ENCODE results near the gene KRTAP5-1. TPM values are rescaled to one million over a fixed set of nuclear protein-coding genes. Genes with fewer than 3 reads are reported as not detected.

KRTAP5-1 gene
- polyA plus RNA-seq, 2 of the 4 experiments (the other 2 are of a cell fraction), result not detected

DNA sequence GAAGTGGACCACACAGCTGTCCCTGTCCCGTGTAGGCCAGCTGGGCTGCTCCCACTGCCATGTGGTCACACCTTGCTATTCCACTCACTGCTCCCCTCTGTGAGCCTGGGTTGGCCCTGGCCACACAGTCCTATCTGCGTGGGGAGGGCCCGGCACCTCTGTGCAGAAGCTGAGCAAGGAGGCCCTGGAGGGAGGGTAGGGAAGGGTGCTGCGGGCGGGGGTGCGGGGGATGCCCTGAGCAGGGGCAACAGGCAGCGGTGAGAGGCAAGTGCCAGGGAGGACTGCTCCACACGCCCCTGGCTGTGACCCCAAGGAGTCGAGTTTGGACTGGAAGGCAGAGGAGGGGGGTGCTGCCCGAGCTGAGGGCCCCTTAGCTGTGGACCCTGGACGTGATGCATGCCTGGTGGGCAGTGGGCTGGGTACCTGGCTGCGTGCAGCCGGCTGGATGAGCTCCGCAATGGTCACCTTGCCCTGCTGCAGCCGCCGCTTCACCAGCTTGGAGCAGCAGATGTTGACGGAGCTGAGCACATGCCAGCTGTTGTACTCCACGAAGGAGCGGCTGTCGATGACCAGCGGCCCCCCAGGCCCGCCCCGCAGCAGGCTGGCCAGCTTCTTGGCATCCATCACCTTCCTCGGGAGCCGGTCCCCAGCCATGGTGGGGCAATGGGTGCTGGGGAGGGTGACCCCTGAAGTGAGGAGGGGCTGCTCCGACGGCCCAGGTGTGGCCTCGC lies 19.7 kb downstream of the KRTAP5-1 start:
- Histone ChIP-seq H3K4me3 (no peak overlapping the region), H3K27ac (no peak overlapping the region; a peak in 1 of 6 replicates), H3K4me1 (peaks cover 32% of the 10 kb centered on the region), H3K9me3 (no peaks in the 10 kb centered on the region), H3K4me2 (peak overlapping the region; percentile 15; the same call in 1 of the 3 replicates)
- no peak for TF ChIP-seq POLR2AphosphoS2 (conservative IDR thresholded peaks at IDR 0.05; ENCODE audit: low read length)
- TF ChIP-seq, protein P1, sequence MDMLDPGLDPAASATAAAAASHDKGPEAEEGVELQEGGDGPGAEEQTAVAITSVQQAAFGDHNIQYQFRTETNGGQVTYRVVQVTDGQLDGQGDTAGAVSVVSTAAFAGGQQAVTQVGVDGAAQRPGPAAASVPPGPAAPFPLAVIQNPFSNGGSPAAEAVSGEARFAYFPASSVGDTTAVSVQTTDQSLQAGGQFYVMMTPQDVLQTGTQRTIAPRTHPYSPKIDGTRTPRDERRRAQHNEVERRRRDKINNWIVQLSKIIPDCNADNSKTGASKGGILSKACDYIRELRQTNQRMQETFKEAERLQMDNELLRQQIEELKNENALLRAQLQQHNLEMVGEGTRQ (IDR thresholded peaks at IDR 0.05), result no peak
- TF ChIP-seq SREBF2 (IDR thresholded peaks at IDR 0.05), result no peak
- no peak for TF ChIP-seq NR3C1 (IDR thresholded peaks at IDR 0.05)
- no peak for TF ChIP-seq POLR2A (IDR thresholded peaks at IDR 0.05; ENCODE audit: low read length)
- TF ChIP-seq, protein P2, sequence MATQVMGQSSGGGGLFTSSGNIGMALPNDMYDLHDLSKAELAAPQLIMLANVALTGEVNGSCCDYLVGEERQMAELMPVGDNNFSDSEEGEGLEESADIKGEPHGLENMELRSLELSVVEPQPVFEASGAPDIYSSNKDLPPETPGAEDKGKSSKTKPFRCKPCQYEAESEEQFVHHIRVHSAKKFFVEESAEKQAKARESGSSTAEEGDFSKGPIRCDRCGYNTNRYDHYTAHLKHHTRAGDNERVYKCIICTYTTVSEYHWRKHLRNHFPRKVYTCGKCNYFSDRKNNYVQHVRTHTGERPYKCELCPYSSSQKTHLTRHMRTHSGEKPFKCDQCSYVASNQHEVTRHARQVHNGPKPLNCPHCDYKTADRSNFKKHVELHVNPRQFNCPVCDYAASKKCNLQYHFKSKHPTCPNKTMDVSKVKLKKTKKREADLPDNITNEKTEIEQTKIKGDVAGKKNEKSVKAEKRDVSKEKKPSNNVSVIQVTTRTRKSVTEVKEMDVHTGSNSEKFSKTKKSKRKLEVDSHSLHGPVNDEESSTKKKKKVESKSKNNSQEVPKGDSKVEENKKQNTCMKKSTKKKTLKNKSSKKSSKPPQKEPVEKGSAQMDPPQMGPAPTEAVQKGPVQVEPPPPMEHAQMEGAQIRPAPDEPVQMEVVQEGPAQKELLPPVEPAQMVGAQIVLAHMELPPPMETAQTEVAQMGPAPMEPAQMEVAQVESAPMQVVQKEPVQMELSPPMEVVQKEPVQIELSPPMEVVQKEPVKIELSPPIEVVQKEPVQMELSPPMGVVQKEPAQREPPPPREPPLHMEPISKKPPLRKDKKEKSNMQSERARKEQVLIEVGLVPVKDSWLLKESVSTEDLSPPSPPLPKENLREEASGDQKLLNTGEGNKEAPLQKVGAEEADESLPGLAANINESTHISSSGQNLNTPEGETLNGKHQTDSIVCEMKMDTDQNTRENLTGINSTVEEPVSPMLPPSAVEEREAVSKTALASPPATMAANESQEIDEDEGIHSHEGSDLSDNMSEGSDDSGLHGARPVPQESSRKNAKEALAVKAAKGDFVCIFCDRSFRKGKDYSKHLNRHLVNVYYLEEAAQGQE (IDR thresholded peaks at IDR 0.05), result no peak
- TF ChIP-seq, protein P3, sequence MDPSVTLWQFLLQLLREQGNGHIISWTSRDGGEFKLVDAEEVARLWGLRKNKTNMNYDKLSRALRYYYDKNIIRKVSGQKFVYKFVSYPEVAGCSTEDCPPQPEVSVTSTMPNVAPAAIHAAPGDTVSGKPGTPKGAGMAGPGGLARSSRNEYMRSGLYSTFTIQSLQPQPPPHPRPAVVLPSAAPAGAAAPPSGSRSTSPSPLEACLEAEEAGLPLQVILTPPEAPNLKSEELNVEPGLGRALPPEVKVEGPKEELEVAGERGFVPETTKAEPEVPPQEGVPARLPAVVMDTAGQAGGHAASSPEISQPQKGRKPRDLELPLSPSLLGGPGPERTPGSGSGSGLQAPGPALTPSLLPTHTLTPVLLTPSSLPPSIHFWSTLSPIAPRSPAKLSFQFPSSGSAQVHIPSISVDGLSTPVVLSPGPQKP (IDR thresholded peaks at IDR 0.05; ENCODE audit: low read depth, low read length), result no peak
- TF ChIP-seq CBX2 (IDR thresholded peaks at IDR 0.05; ENCODE audit: borderline replicate concordance, low read depth), result no peak
- TF ChIP-seq, protein P4, sequence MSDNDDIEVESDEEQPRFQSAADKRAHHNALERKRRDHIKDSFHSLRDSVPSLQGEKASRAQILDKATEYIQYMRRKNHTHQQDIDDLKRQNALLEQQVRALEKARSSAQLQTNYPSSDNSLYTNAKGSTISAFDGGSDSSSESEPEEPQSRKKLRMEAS (IDR thresholded peaks at IDR 0.05), result no peak
- no peak for TF ChIP-seq CHD2 (IDR thresholded peaks at IDR 0.05; ENCODE audit: low read length, partially characterized antibody)
- no peak for TF ChIP-seq ESRRA (IDR thresholded peaks at IDR 0.05; ENCODE audit: borderline replicate concordance, low read length)
- no peak for TF ChIP-seq CEBPB (IDR thresholded peaks at IDR 0.05)
- TF ChIP-seq MAZ (IDR thresholded peaks at IDR 0.05; ENCODE audit: borderline replicate concordance, low read depth, low read length), result no peak
- no peak for TF ChIP-seq ZSCAN20 (CRISPR knock-in tag; IDR thresholded peaks at IDR 0.05)
- TF ChIP-seq NFE2L2 (conservative IDR thresholded peaks at IDR 0.05; ENCODE audit: low read length), result no peak
- 83% methylated on average over 24 of the region's 28 CpGs for WGBS (ENCODE audit: missing lambda C conversion rate)
- DNase-seq (ENCODE audit: low read depth in 1 of 2, low spot score in 1 of 2) (no peak), ATAC-seq (no peak), FAIRE-seq (no peak)
- CTCF ChIA-PET, result interaction anchor here (1.0 to 26.3 kb wide), 9 partner anchors 9 to 363 kb away, joined by 3 to 719 read pairs (median 3); no protein-coding TSS in a partner anchor
- POLR2A ChIA-PET, result no interaction called here

DNA sequence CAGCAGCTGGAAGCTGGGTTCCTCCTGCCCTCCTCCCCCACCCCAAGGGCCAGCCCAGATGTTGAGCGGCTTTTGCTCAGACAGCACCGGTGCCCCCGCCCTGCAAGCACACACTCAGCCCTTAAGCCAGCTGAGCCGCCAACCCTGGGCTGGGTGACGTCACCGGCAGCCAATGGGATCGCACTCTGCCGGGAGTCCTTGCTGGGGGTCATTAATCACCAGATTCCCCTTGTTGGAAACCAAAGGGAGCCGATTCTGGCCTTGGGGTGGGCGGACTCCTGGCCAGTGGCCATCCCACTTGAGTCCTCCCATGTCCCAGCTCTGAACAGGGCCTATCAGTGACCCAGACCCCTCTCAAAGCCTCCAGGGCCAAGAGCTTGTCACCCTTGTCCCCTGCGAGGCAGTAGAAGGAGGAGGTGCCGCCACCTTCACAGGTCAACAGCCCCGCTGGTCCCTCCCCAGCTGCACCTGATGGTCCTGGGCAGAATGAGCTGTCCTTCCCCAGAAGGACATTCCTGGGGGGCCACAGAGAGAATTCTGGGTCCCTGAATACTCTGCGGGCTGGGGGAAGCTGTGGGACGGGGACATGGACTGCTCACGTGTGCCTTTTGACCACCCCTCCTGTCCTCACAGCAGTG lies 20.4 kb downstream of the KRTAP5-1 start:
- WGBS (ENCODE audit: missing lambda C conversion rate), result 75% methylated on average over 6 of the region's 16 CpGs
- H3K4me2 ChIP-seq, result peak overlapping the region; percentile 15; the same call in 2 of the 3 replicates
- FAIRE-seq (no peak), DNase-seq (ENCODE audit: low read depth in 1 of 2, low spot score in 1 of 2) (peak in 1 of 2 experiments; percentile 38), ATAC-seq (no peak)
- peak overlapping the region in 1 of 2 experiments; percentile 62; a peak in 3 of 6 replicates for H3K27ac ChIP-seq
- no peaks in the 10 kb centered on the region for H3K9me3 ChIP-seq
- CTCF ChIA-PET, result interaction anchor here (1.1 to 26.3 kb wide), 5 partner anchors 11 to 362 kb away, joined by 3 to 719 read pairs (median 4); no protein-coding TSS in a partner anchor
- POLR2A ChIA-PET, result interaction anchor here (0.8 kb wide), 1 partner anchor 9 kb away, joined by 3 read pairs; no protein-coding TSS in a partner anchor
- H3K4me3 ChIP-seq, result no peak overlapping the region
- TF ChIP-seq RFX5 (IDR thresholded peaks at IDR 0.05), result no peak
- TF ChIP-seq TFCP2L1 (CRISPR knock-in tag; IDR thresholded peaks at IDR 0.05), result no peak
- no peak for TF ChIP-seq RAD21 (conservative IDR thresholded peaks at IDR 0.05 in 1 of 2, IDR thresholded peaks at IDR 0.05 in 1 of 2)
- TF ChIP-seq CBX2 (IDR thresholded peaks at IDR 0.05; ENCODE audit: borderline replicate concordance, low read depth), result no peak
- H3K4me1 ChIP-seq, result peaks cover 35% of the 10 kb centered on the region

All from A549 (cell line).